HG03175 (cell line): Measurements from ENCODE around the gene SLAMF9.

Experiments
- ATAC-seq: cut with Tn5 transposase; IDR thresholded peaks from one replicate; pipeline ENCODE4 v1.9.1; 2021; ENCODE audit warnings: mild to moderate bottlenecking, moderate library complexity; ENCODE audit not compliant: unreplicated experiment

The SLAMF9 gene

DNA sequence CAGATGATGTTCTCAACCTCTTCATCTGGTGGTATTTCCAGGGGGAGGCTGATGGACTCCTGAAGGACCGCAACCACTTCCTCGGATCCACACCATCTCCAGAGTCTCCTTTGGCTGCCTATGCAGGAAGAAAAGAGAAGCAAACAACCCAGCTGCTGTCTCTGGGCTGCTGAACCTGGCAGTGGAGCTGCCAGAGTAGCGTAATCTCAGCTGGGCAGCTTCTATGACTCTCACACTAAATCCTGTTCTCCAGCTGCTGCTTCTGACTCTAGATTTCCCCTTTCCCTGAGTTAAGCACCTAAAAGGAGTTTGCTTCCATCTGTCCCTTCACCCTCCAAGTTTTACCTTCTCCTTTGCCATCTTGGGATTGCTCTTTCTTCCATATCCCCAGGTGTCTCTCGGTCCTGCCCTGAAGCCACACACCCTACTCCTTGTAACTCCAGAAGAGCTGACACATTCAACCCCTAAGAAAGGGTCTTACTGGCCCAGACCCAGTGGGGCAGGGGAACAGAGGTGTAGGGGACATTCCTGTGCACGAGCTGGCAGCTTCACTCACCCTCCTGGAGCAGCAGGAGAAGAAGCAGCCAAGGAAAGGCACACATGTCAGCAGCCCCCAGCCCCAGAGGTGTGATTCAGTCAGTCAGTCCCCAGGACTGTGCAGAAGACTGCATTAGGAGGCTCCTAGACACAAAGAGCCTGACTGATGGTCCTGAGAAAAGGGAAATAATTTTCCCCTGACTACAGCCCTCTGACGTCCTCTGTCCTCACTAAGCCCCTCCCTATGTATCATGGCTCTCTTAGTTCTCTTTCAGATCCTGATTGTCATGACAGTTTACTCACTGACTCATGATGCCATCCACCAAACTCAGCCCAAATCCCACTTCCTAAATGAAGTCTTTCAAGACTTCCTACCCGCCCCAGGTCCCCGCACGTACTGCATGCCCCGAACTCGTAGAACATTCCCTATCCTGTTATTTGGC is at the start of gene SLAMF9:
Gene SLAMF9, minus strand, starts transcription at position 702 of the 980 bp plus-strand sequence. Its CDS starts 100 bp downstream, at position 602.
- ATAC-seq = no peak

DNA sequence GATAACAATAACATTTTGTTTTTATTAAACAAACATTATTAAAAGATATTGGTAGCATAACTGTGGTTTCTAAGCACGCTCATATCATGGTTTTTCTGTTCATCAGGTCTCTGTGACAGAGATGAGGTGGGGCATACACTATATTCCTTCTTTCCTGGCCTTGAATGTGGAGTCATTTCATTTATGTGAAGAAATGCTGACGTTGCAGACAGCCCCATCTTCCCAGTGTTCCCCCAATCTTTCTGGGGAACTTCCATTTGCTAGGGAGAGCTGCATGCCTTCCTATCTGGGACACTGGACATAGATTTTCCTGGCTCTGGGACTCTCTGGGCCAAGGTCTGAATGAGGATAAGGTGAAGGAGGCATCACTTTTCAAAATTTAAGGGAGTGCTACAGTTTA is 47.4 kb upstream of the SLAMF9 start:
- ATAC-seq = no peak

DNA sequence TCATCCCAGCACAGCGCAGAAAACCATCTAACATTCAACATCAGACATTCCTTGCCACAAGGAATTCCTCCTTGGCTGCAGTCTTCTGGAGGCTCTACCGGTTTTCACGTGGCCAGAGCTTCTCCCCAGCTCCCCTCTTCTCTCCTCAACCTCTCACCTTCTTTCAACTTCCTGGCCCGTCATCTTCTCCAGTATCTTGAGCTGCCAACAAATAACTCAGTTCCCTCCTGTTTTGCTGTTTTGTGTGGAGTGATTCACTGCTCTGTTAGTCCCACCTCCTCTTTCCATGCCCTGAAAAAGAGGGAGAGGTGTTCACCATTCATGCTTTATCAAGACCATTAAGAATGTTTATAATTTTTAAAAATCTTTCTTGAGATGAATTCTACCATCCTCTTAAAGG is 45.2 kb upstream of the SLAMF9 start:
- no peak for ATAC-seq

DNA sequence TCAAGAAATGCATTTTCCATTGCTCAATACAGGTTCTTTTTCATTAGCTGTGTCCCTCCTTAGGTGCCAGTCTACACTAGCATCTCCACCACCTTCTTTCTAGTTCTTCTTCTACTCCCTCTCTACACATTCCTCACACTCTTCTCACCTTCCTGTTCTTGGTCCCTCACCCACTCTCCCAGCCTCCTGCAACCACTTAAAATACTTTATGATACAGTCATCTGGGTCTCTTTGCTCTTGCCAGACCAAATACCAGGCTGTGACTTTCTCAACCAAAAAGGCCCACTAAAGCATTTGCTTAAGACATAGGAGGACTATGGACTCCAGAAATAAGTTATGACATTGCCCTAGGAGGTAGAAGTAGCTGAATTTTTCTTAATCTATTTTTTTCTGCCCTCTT is 42.6 kb upstream of the SLAMF9 start:
- ATAC-seq = no peak

DNA sequence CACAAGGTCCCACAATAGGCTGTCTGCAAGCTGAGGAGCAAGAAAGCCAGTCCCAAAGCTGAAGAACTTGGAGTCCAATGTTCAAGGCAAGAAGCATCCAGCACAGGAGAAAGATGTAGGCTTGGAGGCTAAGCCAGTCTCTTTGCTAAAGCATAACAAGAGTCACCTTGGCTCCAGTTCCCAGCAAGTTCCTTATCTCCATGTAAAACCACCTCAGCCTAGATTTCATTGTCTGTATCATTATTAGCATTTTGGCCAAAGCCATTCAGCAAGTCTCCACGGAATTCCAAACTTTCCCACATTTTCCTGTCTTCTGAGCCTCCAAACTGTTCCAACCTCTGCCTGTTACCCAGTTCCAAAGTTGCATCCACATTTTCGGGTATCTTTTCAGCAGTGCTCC is 40.9 kb upstream of the SLAMF9 start:
- no peak for ATAC-seq

DNA sequence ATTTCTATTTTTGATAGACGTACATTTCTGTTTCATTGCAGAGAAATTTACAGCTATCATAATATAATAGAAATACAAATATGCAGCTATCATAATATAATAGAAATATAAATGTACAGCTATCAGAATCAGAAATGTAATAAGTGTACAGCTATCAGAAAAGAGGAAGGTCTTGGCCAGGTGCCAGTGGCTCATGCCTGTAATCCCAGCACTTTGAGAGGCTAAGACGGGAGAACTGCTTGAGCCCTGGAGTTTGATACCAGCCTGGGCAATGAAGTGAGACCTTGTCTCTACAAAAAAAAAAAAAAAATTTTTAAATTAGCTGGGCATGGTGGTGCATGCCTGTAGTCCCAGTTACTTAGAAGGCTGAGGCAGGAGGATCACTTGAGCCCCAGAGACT is 39.9 kb upstream of the SLAMF9 start:
- ATAC-seq = no peak

DNA sequence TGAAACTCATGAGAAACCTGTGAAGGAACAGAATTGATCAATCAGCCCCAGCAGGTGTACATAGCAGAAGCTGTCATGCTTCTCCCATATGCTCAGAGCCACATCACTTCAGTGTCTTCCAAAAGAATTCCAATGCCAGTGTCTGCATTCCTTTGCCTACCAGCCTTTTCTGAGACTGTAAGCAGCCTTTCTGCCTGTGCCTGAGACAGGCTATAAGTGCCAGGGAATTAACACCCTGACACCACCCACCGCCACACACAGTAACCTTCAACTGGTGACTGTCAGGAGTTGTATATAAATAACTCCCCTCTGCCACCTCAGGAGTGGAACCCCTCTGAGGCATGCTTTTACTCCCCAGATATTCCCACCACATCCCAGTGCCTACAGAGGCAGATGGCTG is 38.1 kb upstream of the SLAMF9 start:
- no peak for ATAC-seq

DNA sequence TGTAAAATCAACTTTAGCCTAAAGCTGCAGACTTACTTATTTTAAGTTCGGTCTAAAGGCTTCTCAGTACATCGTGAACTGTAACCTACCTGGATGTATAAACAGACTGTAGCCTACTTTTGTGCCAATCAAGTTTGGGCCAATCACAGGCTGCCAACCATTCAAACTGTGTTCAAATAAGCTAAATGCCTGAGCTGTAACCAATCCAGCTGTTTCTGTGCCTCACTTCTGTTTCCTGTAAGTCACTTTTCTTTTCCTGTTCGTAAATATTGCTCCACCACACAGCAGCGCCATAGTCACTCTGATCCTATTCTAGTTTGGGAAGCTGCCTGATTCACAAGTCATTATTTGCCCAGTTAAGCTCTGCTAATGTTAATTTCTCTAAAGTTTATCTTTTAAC is 37.5 kb upstream of the SLAMF9 start:
- ATAC-seq = no peak

DNA sequence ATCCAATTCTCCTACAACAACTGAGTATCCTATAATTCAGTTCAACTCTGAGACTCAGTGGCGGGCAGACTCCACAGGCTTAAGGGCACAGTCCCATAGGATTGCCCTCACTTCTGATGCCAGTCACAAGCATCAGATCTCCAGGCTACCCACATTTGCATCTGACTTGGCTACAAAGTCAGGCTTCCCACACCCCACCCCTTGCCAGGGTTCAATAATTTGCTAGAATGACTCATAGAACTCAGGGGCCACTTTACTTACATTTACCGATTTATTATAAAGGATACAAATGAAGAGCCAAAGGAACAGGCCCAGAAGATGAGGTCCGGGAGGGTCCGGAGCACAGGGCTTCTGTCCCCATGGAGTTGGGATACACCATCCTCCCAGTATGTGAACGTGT is 36.0 kb upstream of the SLAMF9 start:
- ATAC-seq = no peak

DNA sequence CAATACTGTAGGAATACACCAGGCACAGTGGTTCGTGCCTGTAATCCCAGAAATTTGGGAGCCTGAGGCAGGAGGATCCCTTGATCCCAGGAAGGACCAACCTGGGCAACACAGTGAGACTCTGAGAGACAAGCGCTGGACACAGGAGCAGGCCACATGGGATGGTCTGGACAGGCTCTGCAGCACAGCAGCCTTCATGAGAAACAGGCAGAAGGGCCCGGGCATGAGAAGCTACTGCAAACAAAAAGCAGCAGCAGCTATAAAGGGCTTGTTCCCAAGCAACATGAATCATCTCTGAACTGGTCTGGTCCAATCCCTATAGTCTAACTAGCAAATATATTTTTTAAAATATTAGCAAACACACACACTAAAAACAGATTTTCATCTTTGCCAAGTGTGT is 35.5 kb upstream of the SLAMF9 start:
- no peak for ATAC-seq

DNA sequence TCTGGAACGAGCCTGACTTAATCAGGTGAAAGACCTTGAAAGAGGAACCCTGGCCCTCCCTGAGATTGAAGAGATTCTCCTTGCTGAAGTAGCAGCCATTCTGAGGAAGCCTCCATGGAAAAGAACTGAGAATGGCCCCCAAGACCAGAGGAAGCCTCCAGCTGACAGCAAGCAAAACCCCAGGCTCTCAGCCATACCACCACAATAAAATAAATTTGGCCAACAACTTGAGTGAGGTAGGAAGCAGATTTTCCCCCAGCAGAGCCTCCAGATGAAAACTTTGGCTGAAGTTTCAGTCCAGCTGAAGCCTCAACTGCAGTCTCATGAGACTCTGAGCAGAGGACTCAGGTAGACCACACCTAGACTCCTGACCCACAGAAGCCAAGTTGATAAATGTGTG is 34.0 kb upstream of the SLAMF9 start:
- no peak for ATAC-seq

DNA sequence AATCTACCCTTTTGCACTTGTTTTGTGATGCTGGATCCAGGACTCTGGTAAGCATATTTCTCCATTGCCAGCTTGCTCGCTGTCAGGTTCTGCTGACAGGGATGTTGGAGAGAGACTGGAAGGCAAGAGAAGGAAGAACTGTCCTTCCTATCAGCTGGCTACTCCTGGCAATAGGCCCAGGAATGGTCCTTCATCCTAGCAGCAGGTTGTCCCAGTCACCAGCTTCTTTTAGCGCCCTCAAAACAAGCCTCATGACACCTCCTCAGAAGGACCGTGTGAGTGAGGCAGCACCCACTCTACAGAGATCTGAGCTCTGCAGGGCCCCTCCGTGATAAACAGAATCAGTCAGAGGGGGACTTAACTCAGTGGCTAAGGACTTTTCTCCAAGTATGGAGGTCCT is 33.1 kb upstream of the SLAMF9 start:
- ATAC-seq = no peak

DNA sequence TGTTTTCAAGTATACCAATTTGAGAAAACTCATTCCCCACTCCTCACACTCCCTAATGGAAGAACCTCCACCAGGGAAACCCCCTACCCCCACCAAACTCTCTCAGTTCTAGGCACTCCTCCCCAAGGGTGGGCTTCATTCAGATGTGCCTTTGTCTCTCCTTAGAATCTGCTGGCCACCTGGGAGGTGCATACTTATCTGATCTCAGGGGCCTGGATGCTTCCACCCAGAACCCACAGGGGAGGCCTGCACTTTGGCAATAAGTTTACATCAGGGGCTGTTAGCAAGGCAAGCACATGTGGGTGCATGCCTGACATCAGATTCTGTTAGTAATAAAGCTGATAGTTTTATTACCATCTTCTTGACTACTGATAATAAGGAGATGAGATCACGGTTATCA is 32.5 kb upstream of the SLAMF9 start:
- ATAC-seq = no peak

DNA sequence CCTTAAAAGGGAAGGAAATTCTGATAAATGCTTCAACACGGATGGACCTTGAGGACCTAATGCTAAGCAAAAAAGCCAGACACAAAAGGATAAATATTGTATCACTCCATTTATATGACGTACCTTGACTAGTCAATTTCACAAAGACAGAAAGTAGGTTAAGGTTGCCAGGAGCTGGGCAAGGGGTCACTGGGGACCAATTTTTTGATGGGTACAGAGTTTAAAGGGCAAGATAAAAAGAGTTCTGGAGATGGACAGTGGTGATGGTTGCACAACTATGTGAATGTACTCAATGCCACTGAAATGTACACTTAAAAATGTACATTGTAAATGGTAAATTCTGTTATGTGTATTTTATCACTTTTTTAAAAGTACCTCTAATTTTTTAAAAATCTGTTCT is 32.1 kb upstream of the SLAMF9 start:
- no peak for ATAC-seq

DNA sequence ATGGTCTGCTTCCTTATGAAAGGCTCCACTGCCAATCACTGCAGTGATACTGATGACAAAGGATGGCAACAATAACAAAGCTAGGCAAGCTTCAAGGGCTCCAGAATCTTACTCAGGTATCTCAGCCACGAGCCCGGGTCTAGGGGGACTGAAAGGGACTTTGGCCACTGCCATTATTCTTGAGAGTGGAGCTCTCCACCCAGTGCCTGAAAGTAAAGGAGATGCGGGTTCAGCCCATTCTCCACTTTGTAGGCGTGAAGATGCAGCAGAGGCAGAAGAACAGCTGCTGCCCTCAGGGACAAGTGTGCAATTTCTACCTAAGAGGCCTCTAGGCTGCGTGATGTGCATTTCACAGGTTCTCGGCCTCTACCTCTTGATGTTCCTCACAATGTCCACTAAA is 31.4 kb upstream of the SLAMF9 start:
- no peak for ATAC-seq

DNA sequence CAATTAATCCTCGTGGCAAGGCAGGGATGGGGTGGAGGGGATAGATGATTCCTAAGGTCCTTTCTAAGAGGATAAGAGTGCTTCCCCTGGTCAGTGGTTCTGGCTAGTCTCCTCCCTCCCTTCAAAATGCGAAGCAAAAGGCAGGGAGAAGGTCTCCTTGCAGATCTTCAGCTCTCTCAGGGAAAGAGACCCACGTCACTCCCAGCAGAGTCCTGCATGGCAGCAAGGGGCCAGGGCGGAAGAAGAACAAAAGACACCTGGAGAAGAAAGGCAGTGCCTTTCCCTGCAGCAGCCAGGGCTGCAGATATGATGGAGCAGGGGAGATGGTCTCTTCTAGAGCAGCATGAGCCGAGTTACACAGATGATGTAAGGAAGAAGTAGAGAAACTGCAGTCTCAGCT is 29.6 kb upstream of the SLAMF9 start:
- no peak for ATAC-seq

DNA sequence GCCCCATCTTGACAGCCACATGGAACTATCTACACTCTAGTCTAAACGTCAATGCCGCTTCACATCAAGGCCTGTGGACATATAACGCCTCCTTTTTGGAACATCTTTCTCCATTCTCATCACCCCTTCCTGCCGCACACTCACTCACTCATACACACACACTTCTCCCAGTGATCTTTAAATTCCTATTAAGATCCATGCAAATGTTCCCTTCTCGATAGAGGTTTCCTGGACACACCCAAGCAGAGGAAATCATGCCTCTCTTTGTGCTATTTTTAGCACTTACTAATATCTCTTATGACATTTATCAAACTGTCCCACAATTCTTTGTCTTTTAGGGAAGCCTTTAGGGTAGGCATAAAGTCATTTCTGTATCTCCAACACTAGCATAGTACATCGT is 28.2 kb upstream of the SLAMF9 start:
- no peak for ATAC-seq

DNA sequence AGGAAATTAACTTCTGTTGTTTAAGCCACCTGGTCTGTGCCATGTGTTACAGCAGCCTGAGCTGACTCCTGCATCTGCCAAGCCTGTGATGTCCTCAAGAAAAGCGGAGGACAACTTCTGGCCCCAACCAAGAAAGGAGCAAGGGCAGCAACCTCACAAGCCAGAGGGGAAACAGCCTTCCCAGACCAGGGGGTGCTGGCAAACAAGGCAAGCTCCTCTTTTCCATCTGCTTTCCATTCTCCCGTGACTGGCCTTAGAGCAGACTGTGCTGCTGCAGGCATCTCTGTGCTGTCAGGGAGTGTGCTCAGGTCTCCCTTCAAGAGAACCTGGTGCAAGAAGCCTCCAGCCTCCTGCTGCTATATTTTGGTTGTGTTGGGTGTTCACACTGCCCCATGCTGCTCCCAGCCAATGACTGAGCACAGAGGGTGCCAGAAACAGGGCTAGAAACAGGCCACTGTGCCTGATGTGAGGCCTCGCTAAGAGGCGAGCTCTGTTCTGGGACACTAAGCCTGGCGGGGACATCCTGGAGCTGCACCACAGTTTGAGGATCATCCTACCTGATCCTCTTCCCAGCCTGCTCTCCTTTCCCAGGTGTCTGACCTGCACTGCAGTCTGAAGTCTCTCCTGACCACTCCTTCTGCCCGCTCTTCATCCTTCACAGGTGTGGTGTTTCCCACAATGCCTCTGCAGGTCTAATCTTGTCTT is 27.5 kb upstream of the SLAMF9 start:
- ATAC-seq = no peak

DNA sequence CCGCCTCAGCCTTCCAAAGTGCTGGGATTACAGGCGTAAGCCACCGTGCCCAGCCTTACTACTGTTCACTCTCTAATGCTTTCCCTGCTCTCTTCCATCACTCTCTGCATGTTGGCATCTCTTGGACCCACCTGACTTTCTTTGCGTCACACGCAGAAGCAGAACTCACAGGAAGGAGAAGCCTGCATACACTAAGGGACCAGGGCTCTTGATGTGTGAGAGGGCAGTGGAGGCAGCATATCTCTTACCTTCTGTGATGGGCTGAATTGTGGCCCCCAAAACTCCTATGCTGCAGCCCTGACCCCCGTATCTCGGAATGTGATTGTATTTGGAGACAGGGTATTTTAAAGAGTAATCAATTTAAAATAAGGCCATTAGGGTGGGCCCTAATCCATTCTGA is 26.7 kb upstream of the SLAMF9 start:
- ATAC-seq = no peak

DNA sequence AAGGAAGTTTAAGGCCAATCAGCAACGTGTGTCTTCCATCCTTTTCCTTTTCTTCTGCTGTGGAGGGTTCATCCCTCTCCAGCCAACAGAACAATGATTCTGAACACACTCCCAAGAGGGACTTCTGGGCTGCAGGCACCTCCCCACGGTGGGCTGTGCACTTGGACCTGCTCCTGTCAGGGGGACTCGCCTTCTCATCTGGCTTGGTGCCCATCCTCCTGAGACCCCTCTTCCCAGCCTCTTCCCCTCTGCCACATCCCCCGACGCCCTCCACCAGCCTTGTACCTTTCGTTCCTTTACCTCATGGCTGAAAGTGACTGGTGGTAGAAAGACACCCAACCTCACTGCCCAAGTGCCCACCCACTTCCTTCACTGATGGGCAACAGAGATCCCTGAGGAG is 26.0 kb upstream of the SLAMF9 start:
- no peak for ATAC-seq

DNA sequence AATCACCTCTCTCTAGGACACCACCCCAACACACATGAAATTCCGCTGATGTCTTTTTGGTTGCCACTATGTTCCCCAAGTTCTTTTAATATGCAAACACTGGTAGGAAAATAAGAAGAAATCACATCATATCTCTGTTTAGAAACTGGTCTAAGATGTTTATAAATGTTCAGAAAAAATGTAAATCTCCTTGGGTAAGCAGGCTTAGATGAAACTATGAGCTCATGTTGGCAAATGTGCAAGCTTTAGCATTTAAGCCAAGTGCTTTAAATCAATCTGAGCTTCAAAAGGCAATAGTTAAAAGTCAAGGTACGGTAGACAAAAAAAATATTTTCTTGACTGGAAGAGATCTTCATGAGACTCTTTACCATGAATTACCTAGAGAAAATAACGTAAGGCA is 25.2 kb upstream of the SLAMF9 start:
- no peak for ATAC-seq

DNA sequence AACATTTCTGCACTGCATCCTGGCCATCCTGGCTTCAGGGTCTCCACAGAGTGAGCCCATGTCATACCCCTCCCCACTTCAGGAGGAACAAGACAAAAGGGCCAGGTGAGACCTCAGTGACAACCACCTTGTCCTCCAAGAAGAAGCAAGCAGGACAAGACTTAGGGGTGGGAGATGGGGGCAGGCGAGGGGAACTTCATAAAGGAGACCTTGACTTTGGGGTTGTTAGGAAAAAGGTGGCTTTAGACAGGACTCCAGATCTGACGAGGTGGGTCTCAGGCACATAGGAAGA is 24.0 kb upstream of the SLAMF9 start:
- ATAC-seq = no peak
